HFFc6 (cell line): ENCODE measurements around the gene OLFML2B. TPM values are rescaled to one million over a fixed set of nuclear protein-coding genes. Genes with fewer than 3 reads are reported as not detected.

Experiments used
- DNase-seq: peaks from one replicate; pipeline ENCODE4 v3.0.0-alpha.2; 2018
- H3K27ac Mint-ChIP-seq: 2 replicates; pipeline ENCODE4 v1.8.0; 2020; ENCODE audit warnings: mild to moderate bottlenecking, mixed read lengths
- H3K27me3 Mint-ChIP-seq: 2 replicates; pipeline ENCODE4 v1.8.0; 2021; ENCODE audit warnings: mild to moderate bottlenecking, moderate library complexity, mixed read lengths; ENCODE audit not compliant: insufficient read depth
- H3K36me3 Mint-ChIP-seq: 2 replicates; pipeline ENCODE4 v1.8.0; 2021; ENCODE audit warnings: low read depth, mixed read lengths
- H3K4me1 Mint-ChIP-seq: 2 replicates; pipeline ENCODE4 v1.8.0; 2020; ENCODE audit warnings: low read depth, mixed read lengths
- H3K4me3 Mint-ChIP-seq: 2 replicates; pipeline ENCODE4 v1.8.0; 2020; ENCODE audit warnings: mild to moderate bottlenecking, moderate library complexity, mixed read lengths
- H3K9me3 Mint-ChIP-seq: 2 replicates; pipeline ENCODE4 v1.8.0; 2020; ENCODE audit warnings: mild to moderate bottlenecking, mixed read lengths
- CTCF ChIP-seq: fragments of 200-600 bp; sonication (generic); IDR thresholded peaks from 2 replicates; pipeline ENCODE4 v1.5.0; 2021; ENCODE audit warnings: antibody characterized with exemption, mild to moderate bottlenecking
- total RNA-seq, 6 experiments: library from RNA; stranded (reverse); fragmentation: NEBNext Ultra II Directional; extraction: Animal tissue kit (Norgen Biotek cat#: 25700); gene quantifications; 2 replicates in 1 of 6; 3 replicates in 5 of 6; pipeline ENCODE4 v1.2.3, GENCODE V29; 2021

The OLFML2B gene
- total RNA-seq, 6 experiments from 2014 or later = 4.9 to 9.1 (median 7.0) TPM

GRCh38 chr1:161993576-161993975 lies 30.1 kb downstream of the OLFML2B start:
- H3K4me3 Mint-ChIP-seq = no peak overlapping the region
- H3K4me1 Mint-ChIP-seq = peaks cover 22% of the 10 kb centered on the region
- H3K27me3 Mint-ChIP-seq = peaks cover 4% of the 10 kb centered on the region
- H3K36me3 Mint-ChIP-seq = peaks cover 14% of the 10 kb centered on the region
- no peak for DNase-seq
- TF ChIP-seq CTCF = no peak
- no peak overlapping the region for H3K27ac Mint-ChIP-seq
- no peaks in the 10 kb centered on the region for H3K9me3 Mint-ChIP-seq

- peaks cover 22% of the 10 kb centered on the region for H3K4me1 Mint-ChIP-seq
- no peak overlapping the region for H3K4me3 Mint-ChIP-seq
- no peak for DNase-seq
- peaks cover 17% of the 10 kb centered on the region for H3K36me3 Mint-ChIP-seq
- peaks cover 10% of the 10 kb centered on the region for H3K9me3 Mint-ChIP-seq
- H3K27ac Mint-ChIP-seq = no peak overlapping the region
- peaks cover 5% of the 10 kb centered on the region; the same call in 1 of the 2 replicates for H3K27me3 Mint-ChIP-seq
- TF ChIP-seq CTCF = no peak
Observed at GRCh38 chr1:161989786-161990185, 33.9 kb downstream of the OLFML2B start.

- H3K4me1 Mint-ChIP-seq = peaks cover 15% of the 10 kb centered on the region
- peaks cover 10% of the 10 kb centered on the region for H3K9me3 Mint-ChIP-seq
- no peak overlapping the region for H3K4me3 Mint-ChIP-seq
- peak; percentile 65 for DNase-seq
- peaks cover 17% of the 10 kb centered on the region for H3K36me3 Mint-ChIP-seq
- H3K27me3 Mint-ChIP-seq = peaks cover 7% of the 10 kb centered on the region; the same call in 1 of the 2 replicates
- peak; percentile 17; the same call in 1 of the 2 replicates for TF ChIP-seq CTCF
- H3K27ac Mint-ChIP-seq = no peak overlapping the region
Observed at GRCh38 chr1:161989108-161989507, 34.6 kb downstream of the OLFML2B start.

GRCh38 chr1:161988413-161988812 lies 35.3 kb downstream of the OLFML2B start:
- Mint-ChIP-seq H3K27ac (no peak overlapping the region), H3K9me3 (peaks cover 10% of the 10 kb centered on the region), H3K4me1 (peaks cover 12% of the 10 kb centered on the region), H3K4me3 (no peak overlapping the region), H3K36me3 (peaks cover 16% of the 10 kb centered on the region), H3K27me3 (peaks cover 7% of the 10 kb centered on the region; the same call in 1 of the 2 replicates)
- DNase-seq = no peak
- TF ChIP-seq CTCF = no peak

- Mint-ChIP-seq H3K9me3 (peaks cover 10% of the 10 kb centered on the region), H3K27me3 (peaks cover 7% of the 10 kb centered on the region; the same call in 1 of the 2 replicates), H3K27ac (no peak overlapping the region), H3K36me3 (peaks cover 13% of the 10 kb centered on the region), H3K4me3 (no peak overlapping the region), H3K4me1 (peaks cover 12% of the 10 kb centered on the region)
- DNase-seq = no peak
- TF ChIP-seq CTCF = no peak
Observed at GRCh38 chr1:161987872-161988271, 35.8 kb downstream of the OLFML2B start.

GRCh38 chr1:161987303-161987702 lies 36.4 kb downstream of the OLFML2B start:
- DNase-seq = no peak
- H3K9me3 Mint-ChIP-seq = peaks cover 10% of the 10 kb centered on the region
- H3K27me3 Mint-ChIP-seq = peaks cover 8% of the 10 kb centered on the region
- H3K4me3 Mint-ChIP-seq = no peak overlapping the region
- no peak for TF ChIP-seq CTCF
- H3K4me1 Mint-ChIP-seq = peaks cover 12% of the 10 kb centered on the region
- H3K27ac Mint-ChIP-seq = no peak overlapping the region
- H3K36me3 Mint-ChIP-seq = peaks cover 13% of the 10 kb centered on the region
